Measurements from ENCODE around the gene STUM.

- TF ChIP-seq RCOR1 (conservative IDR thresholded peaks at IDR 0.05; ENCODE audit: low read depth, low read length) (no peak), PBX3 (IDR thresholded peaks at IDR 0.05; ENCODE audit: insufficient replicate concordance, low read depth, low read length) (no peak), JUND (IDR thresholded peaks at IDR 0.05; ENCODE audit: low read depth, low read length) (no peak), EZH2 (IDR thresholded peaks at IDR 0.05; ENCODE audit: borderline replicate concordance, control insufficient read depth, low read depth, low read length) (no peak), EGR1 (IDR thresholded peaks at IDR 0.05; ENCODE audit: borderline replicate concordance in 1 of 2, low read depth in 2 of 2, low read length in 2 of 2) (no peak), CTCF (IDR thresholded peaks at IDR 0.05 in 2 of 3, conservative IDR thresholded peaks at IDR 0.05 in 1 of 3; ENCODE audit: control insufficient read depth in 2 of 3, extremely low read depth in 1 of 3, insufficient read depth in 1 of 3, low read depth in 3 of 3, low read length in 3 of 3) (no peak)
Observed at GRCh38 chr1:226558036-226558650, 9.6 kb downstream of the STUM start.
